GM12878 (cell line): ENCODE results near the gene ANKRD34C. TPM values are rescaled to one million over a fixed set of nuclear protein-coding genes. Genes with fewer than 3 reads are reported as not detected.

Experiments
- ATAC-seq: fragments of 200-7000 bp; cut with Tn5 transposase; 3 replicates; pipeline ENCODE4 v1.9.1; 2020; ENCODE audit warnings: mild to moderate bottlenecking, moderate library complexity
- BruUV-seq: library from RNA; stranded (reverse); fragments of 400-500 nt; replicated peaks from 2 replicates; lab custom pipeline; 2021; lab: Mats Ljungman, UMichigan
- CTCF ChIA-PET: fragments of 300-600 bp; sonication (Branson Sonifier 250); formaldehyde crosslinking; extraction: SDS; loops from one replicate; lab custom pipeline; 2021; ENCODE audit warnings: inconsistent platforms; lab: Yijun Ruan, JAX
- POLR2A ChIA-PET: fragments of 350-600 bp; formaldehyde crosslinking; extraction: SDS; loops from one replicate; lab custom pipeline; 2021; ENCODE audit warnings: inconsistent platforms; lab: Charles Lee
- RAD21 ChIA-PET: fragments of 300-600 bp; sonication (Branson Sonifier 250); formaldehyde crosslinking; loops from one replicate; lab custom pipeline; 2023; ENCODE audit warnings: antibody characterized with exemption; ENCODE audit not compliant: unreplicated experiment; lab: Charles Lee
- SMC1A ChIA-PET: fragments of 300-600 bp; sonication (Branson Sonifier 250); formaldehyde crosslinking; loops from one replicate; lab custom pipeline; 2023; ENCODE audit not compliant: unreplicated experiment, uncharacterized antibody; lab: Charles Lee
- DNase-seq: peaks from one replicate; pipeline ENCODE4 v3.0.0-alpha.2; 2011; ENCODE audit warnings: low read depth, low spot score
- FAIRE-seq: peaks from 3 replicates; lab custom pipeline; 2011; peaks lifted over from hg19 to GRCh38; lab: Jason Lieb, UNC
- H2AFZ ChIP-seq: 2 replicates; pipeline ENCODE4 v1.6.0; 2011; ENCODE audit warnings: low read depth, low read length, control low read depth; ENCODE audit not compliant: control insufficient read depth
- H3K27ac ChIP-seq: 2 replicates; pipeline ENCODE4 v1.5.1; 2011; ENCODE audit warnings: control low read depth; ENCODE audit not compliant: control insufficient read depth, insufficient read depth
- H3K27me3 ChIP-seq, 2 experiments: replicated peaks in 1 of 2; 2 replicates each; pipeline versions ENCODE4 v1.6.0 to v1.6.1; 2011; ENCODE audit warnings: low read length in 1 of 2; ENCODE audit not compliant: control insufficient read depth in 2 of 2, insufficient read depth in 2 of 2
- H3K36me3 ChIP-seq, 2 experiments: 2 replicates each; pipeline ENCODE4 v1.5.1; 2011; ENCODE audit warnings: low read length in 1 of 2; ENCODE audit not compliant: control insufficient read depth in 2 of 2, insufficient read depth in 2 of 2
- H3K4me1 ChIP-seq: 2 replicates; pipeline ENCODE4 v1.6.1; 2011; ENCODE audit warnings: mild to moderate bottlenecking, low read length, moderate library complexity, mixed read lengths; ENCODE audit not compliant: control insufficient read depth, insufficient read depth
- H3K4me2 ChIP-seq: 2 replicates; pipeline ENCODE4 v1.6.0; 2011; ENCODE audit warnings: control low read depth; ENCODE audit not compliant: control insufficient read depth, insufficient read depth
- H3K4me3 ChIP-seq: fragments of 200-600 bp; sonication (generic); 2 replicates; pipeline ENCODE4 v1.5.1; 2016
- H3K79me2 ChIP-seq: 2 replicates; pipeline ENCODE4 v1.6.0; 2011; ENCODE audit warnings: low read length; ENCODE audit not compliant: control insufficient read depth, insufficient read depth
- H3K9ac ChIP-seq: 2 replicates; pipeline ENCODE4 v1.8.0; 2011; ENCODE audit warnings: low read length, control low read depth, mixed read lengths; ENCODE audit not compliant: control insufficient read depth, insufficient read depth
- H3K9me3 ChIP-seq: replicated peaks from 3 replicates; pipeline ENCODE4 v1.5.1; 2011; ENCODE audit warnings: mild to moderate bottlenecking, low read length; ENCODE audit not compliant: control insufficient read depth, insufficient read depth
- H4K20me1 ChIP-seq: 2 replicates; pipeline ENCODE4 v1.6.0; 2011; ENCODE audit not compliant: control insufficient read depth, insufficient read depth
- DPF2 ChIP-seq: fragments of 450-650 bp; IDR thresholded peaks from 2 replicates; pipeline ENCODE4 v1.6.1; 2017; ENCODE audit warnings: mild to moderate bottlenecking
- EED ChIP-seq: sonication (generic); IDR thresholded peaks from 2 replicates; pipeline ENCODE4 v1.6.1; 2016; ENCODE audit warnings: antibody characterized with exemption, low read depth
- EGR1 ChIP-seq, 2 experiments: IDR thresholded peaks; 1 replicate in 1 of 2; 2 replicates in 1 of 2; pipeline ENCODE4 v1.6.1; 2011 to 2012; ENCODE audit warnings: low read depth in 2 of 2, low read length in 2 of 2, borderline replicate concordance in 1 of 2, mild to moderate bottlenecking in 1 of 2, moderate library complexity in 1 of 2
- IKZF1 ChIP-seq: fragments of 450-650 bp; conservative IDR thresholded peaks from 2 replicates; pipeline ENCODE4 v1.6.1; 2017; ENCODE audit warnings: antibody characterized with exemption, mild to moderate bottlenecking
- KLF5 ChIP-seq: fragments of 450-650 bp; IDR thresholded peaks from 2 replicates; pipeline ENCODE4 v1.6.1; 2014; ENCODE audit warnings: mild to moderate bottlenecking; ENCODE audit not compliant: partially characterized antibody
- MXI1 ChIP-seq: fragments of 150-350 bp; IDR thresholded peaks from 2 replicates; pipeline ENCODE4 v1.6.1; 2011; ENCODE audit warnings: low read depth, mild to moderate bottlenecking, inconsistent platforms, low read length, improper control_type of control experiment
- MYB ChIP-seq: fragments of 150-350 bp; IDR thresholded peaks from 2 replicates; pipeline ENCODE4 v1.6.1; 2014; ENCODE audit warnings: mild to moderate bottlenecking, low read depth, low read length, borderline replicate concordance
- NR2C2 ChIP-seq: IDR thresholded peaks from 2 replicates; pipeline ENCODE4 v1.6.1; 2011; ENCODE audit warnings: borderline replicate concordance, low read depth; ENCODE audit not compliant: control insufficient read depth, insufficient read length
- NR2F1 ChIP-seq: fragments of 450-650 bp; conservative IDR thresholded peaks from 2 replicates; pipeline ENCODE4 v1.6.1; 2017; ENCODE audit warnings: mild to moderate bottlenecking
- POU2F2 ChIP-seq: IDR thresholded peaks from 3 replicates; pipeline ENCODE4 v1.6.1; 2011; ENCODE audit warnings: low read depth, mild to moderate bottlenecking, low read length, borderline replicate concordance
- RUNX3 ChIP-seq: IDR thresholded peaks from 2 replicates; pipeline ENCODE4 v1.6.1; 2012; ENCODE audit warnings: low read length, inconsistent platforms
- ZBTB33 ChIP-seq: fragments of 450-650 bp; IDR thresholded peaks from 2 replicates; pipeline ENCODE4 v1.6.1; 2017; ENCODE audit warnings: mild to moderate bottlenecking
- WGBS: methylation state at CpG from one replicate; pipeline ENCODE4 v1.1.6; 2016; ENCODE audit warnings: low lambda C conversion rate; ENCODE audit not compliant: insufficient replicate concordance, insufficient coverage; ENCODE audit errors: missing lambda C conversion rate; 5-methylcytosine and 5-hydroxymethylcytosine counted together
- in situ Hi-C: fragments of 300-500 bp; cut with MboI; formaldehyde crosslinking; loops from 9 replicates; pipeline ENCODE4 v1.14.3; 2018; ENCODE audit warnings: mixed read lengths
- intact Hi-C: fragments of 100-400 bp; cut with micrococcal nuclease; formaldehyde crosslinking; loops from one replicate; pipeline ENCODE4 v1.14.2; 2022; ENCODE audit not compliant: unreplicated experiment
- polyA plus RNA-seq, 11 experiments: library from polyadenylated mRNA; depleted of rRNA in 4 of 11; unstranded in 6 of 11; stranded (reverse) in 5 of 11; fragments of >200 nt; fragmentation: Nextera tagmentation in 4 of 11; fragmentation: Illumina TruSeq in 1 of 11; extraction: Ambion mirVana in 4 of 11; extraction: Trizol in 1 of 11; gene quantifications; 1 replicate in 1 of 11; 2 replicates in 10 of 11; pipeline versions ENCODE4 v1.2.1 to v1.2.3, GENCODE V29; 2011 to 2016; ENCODE audit warnings: inconsistent platforms in 2 of 11, missing spikeins in 2 of 11, low read depth in 1 of 11
- total RNA-seq, 4 experiments: library from RNA; depleted of rRNA in 3 of 4; stranded (reverse); fragments of >200 nt in 3 of 4; fragmentation: Illumina TruSeq in 1 of 4; extraction: Trizol in 1 of 4; gene quantifications; 2 replicates each; pipeline versions ENCODE4 v1.2.1 to v1.2.3, GENCODE V29; 2013 to 2021

The ANKRD34C gene
- total and polyA plus RNA-seq, 10 of the 15 experiments (the other 5 are each of a cell fraction or from before 2014, with no cell fraction given), result 0.01 TPM; not detected in 9

- TF ChIP-seq NR2F1 (0 out of 2 replicates have a peak, but pooled peaks have one; percentile 16), IKZF1 (no peak), NR2C2 (no peak), MXI1 (0 out of 2 replicates have a peak, but pooled peaks have one; percentile 30), ZBTB33 (no peak), EGR1 (IDR thresholded peaks at IDR 0.05; ENCODE audit: borderline replicate concordance in 1 of 2, low read depth in 2 of 2, low read length in 2 of 2) (no peak), RUNX3 (peak; percentile 71), EED (no peak), DPF2 (no peak), MYB (no peak), KLF5 (no peak), POU2F2 (peak; percentile 64; the same call in 1 of the 3 replicates)
- ATAC-seq (peak; percentile 41), DNase-seq (peak; percentile 24), FAIRE-seq (no peak)
- ChIA-PET RAD21 (interaction anchor here (1.6 to 2.3 kb wide), 3 partner anchors 21 to 861 kb away, joined by 3 to 7 read pairs (median 7); no protein-coding TSS in a partner anchor), SMC1A (interaction anchor here (0.9 kb wide), 1 partner anchor 14 kb away, joined by 3 read pairs; no protein-coding TSS in a partner anchor), CTCF (interaction anchor here (1.1 to 1.3 kb wide), 5 partner anchors 14 to 542 kb away, joined by 3 to 7 read pairs (median 3); no protein-coding TSS in a partner anchor), POLR2A (no interaction called here)
- in situ Hi-C loops, result no loop called here
- TSS peak; percentile 51 for BruUV-seq
- Histone ChIP-seq H3K4me2 (peak overlapping the region; percentile 98), H4K20me1 (peaks cover 10% of the 10 kb centered on the region; the same call in 1 of the 2 replicates), H3K36me3 (peaks cover 4 to 31% of the 10 kb centered on the region in 2 experiments; a peak in 3 of 4 replicates), H2AFZ (peak overlapping the region; percentile 8; the same call in 1 of the 2 replicates), H3K27me3 (peaks cover 0 to 3% of the 10 kb centered on the region in 2 experiments; a peak in 2 of 4 replicates), H3K9me3 (no peaks in the 10 kb centered on the region), H3K4me3 (peak overlapping the region; percentile 86), H3K9ac (peak overlapping the region; percentile 86), H3K4me1 (peaks cover 18% of the 10 kb centered on the region), H3K79me2 (peaks cover 30% of the 10 kb centered on the region), H3K27ac (peak overlapping the region; percentile 35)
- WGBS, result 5% methylated on average over 8 of the region's 8 CpGs
- intact Hi-C loops, result no loop called here
Observed at GRCh38 chr15:79311901-79312553, 29.5 kb downstream of the ANKRD34C start.
